GM12801 (cell line): ENCODE results near the gene WDR62.

Experiments
- CTCF ChIP-seq: IDR thresholded peaks from one replicate; pipeline ENCODE4 v1.5.1; 2011; ENCODE audit warnings: control low read depth; ENCODE audit not compliant: insufficient read length; ENCODE audit errors: extremely low read depth

The WDR62 gene

GRCh38 chr19:36115453-36116343 lies 61.0 kb downstream of the WDR62 start, which contains the start of gene TBCB:
TBCB (plus strand) TSS chr19:36115468; CDS start chr19:36115561, 93 bp downstream.
- no peak for TF ChIP-seq CTCF

- TF ChIP-seq CTCF, result no peak
These were observed 61.6 kb downstream of the WDR62 start for GRCh38 chr19:36116344-36116637.

- TF ChIP-seq CTCF, result no peak
These were observed 65.6 kb downstream of the WDR62 start for GRCh38 chr19:36120092-36120983.

- TF ChIP-seq CTCF, result no peak
These were observed 66.3 kb downstream of the WDR62 start for GRCh38 chr19:36120984-36121358.

- TF ChIP-seq CTCF, result no peak
These were observed 66.9 kb downstream of the WDR62 start for GRCh38 chr19:36121486-36122124.

GRCh38 chr19:36125557-36125956 lies 70.9 kb downstream of the WDR62 start:
- TF ChIP-seq CTCF, result no peak

GRCh38 chr19:36128392-36128736 lies 73.7 kb downstream of the WDR62 start:
- TF ChIP-seq CTCF, result no peak
